ENCODE results near the gene ABCB9.
"Not testable (repeated sequence)": the region's sequence is repeated elsewhere in the genome, so short reads cannot be mapped to it uniquely, and the experiment has no call there.

ABCB9 gene

DNA sequence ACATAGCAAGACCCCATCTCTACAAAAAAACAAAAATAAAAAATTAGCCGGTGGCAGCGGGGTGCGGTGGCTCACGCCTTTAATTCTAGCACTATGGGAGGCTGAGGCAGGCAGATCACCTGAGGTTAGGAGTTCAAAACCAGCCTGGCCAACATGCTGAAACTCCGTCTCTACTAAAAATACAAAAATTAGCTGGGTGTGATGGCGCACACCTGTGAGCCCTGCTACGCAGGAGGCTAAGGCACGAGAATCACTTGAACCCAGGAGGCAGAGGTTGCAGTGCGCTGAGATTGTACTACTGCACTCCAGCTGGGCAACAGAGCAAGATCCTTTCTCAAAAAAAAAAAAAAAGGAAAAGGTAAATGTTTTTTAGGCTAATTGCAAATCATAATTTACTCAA is 73.5 kb downstream of the ABCB9 start:
- DNase-seq, result not testable (repeated sequence)

DNA sequence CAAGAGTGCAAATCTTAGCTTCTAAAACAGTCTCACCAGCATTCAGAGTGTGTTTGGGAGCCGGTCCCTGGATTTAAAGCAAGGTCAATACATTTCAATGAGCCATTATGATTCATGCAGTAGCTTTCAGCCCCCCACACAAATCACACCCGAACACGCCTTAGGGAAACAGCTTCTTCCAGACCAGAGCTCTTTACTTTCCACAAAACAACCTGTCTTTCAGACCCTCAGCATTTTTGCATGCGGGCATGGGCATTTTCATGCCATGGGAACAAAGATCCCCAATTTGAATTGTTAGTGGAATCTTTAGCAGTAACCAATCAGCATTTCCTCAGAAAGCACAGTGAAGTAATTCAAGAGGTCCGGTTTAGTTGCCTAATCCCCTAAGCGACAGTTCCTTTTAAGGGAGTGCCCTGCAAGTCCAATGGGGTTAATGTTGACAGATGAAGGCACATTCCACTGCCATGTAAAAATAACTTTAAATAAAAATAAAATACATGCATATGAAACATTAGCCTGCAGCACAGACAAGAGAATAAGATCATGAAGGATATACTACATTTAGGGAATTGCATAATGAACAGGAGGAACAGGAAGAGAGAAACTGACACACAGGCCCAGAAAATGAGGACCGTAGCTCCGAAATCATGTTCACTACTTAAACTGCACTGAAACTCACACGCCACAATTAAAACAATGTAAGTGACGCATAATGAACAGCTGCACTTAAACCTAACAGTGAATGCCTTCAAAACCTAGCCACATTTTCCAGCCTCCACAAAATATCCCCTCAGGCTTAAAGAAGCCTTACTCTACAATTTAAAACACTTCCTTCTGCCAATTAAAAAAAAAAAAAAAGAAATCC is 74.4 kb downstream of the ABCB9 start:
- DNase-seq, result no peak

DNA sequence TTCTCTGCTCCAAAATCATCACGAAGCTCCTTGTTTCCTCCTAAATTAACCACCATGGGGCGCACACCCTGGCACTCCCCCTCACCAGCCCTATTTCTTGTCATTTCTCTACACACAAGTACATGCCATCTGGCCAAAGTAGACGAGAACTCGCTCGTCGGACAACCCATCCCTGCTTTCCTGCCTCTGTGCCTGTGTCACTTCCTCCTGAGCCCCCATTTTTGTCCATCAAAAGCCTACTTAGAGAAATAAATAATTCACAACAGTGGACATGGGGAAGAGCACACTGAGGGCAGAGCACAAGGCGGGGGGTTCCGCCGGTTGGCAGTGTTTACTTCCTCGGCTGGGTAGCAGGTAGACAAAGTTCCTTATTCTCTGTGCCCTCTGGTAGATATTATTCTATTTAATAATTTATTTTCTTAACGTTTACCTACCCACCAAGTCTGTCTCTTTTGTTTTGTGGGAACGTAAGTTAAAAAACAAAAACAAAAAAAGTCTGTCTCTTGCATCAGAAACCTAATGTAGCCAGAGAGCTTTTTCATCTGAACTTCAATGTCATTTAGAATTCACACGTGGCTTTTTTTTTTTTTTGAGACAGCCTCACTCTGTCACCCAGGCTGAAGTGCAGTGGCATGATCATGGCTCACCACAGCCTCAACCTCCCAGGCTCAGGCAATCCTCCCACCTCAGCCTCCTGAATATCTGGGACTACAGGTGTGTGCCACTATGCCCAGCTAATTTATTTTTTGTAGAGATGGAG is 76.3 kb downstream of the ABCB9 start:
- no peak for DNase-seq

DNA sequence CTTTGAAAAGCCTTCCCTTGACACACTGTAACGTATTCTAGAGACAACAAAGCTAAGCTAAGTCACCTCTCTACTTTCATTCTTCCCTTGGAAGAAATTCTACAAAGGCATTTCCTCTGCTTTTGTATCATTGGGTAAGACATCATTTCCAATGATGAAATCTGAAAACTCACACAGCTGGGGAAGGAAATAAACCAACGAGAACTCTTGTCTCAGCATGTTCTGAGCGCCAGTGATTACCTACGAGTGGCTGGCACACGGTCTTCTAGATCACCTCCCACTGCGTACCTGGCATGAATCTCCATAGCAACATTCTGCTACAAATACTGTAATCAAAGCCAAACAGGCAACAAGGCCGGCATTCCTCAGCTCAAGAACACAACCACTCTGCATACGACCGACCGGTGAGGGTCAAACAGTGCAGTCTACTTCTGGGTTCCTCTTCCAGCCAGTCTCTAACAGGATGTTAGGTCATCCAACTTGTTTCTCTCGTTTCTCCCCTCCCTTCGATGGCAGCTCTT is 78.0 kb downstream of the ABCB9 start:
- no peak for DNase-seq

DNA sequence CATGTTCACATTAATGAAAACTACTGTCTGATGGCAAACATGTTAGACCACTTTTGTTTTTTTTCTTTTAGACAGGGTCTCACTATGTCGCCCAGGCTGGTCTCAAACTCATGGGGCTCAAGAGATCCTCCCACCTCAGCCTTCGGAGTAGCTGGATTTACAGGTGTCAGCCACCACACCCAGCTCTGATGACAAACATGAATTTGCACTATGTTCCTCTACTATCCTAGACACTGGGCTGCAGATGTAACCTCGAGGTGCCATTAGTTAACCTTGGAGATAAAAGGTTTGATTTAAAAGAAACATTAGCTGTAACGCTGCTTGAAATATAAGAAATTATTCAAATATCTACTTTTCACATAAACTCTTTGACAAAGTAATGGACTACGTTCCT is 78.4 kb downstream of the ABCB9 start:
- DNase-seq, result no peak

DNA sequence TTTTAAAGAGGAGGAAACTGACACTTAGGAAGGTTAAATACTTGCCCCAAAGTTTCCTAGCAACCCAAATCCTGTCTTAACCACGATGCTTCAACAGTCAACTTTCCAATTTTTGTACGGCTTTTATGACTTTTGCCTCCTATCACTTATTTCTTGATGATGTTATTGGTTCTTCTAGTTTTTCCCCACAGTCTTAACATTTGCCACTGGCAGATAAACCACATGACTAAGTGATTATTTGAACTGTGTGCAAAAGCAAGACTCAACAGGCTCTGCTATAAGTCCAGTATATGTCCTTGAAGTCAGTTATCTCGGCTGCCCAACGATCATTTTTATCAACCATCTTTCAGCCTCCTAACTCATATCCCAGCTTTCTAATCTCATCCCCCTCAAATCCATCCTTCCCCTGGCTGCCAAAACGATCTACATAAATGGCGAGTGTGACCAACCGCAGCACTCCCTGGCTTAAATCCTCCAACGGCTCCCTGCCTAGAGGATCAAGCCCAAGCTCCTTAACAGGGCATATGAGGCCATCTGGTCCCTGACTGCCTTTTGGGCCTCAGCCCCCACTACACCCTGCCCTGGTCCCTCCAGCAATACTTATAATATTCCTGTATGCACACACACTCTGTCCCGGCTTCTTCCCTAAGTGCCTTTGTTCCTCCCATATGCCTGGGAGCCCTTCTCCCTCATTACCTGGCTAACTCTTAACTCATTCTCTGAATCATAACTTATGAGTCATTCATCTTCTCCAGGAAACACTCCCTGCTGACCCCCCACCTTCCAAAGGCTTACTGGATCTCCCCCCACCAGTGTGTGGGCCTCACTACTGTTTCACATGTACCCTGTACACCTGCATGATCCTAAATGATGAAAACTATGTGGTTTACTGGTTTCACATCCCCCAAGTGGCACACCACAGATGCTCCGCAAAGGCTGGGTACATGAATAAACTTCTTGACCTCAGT is 79.1 kb downstream of the ABCB9 start:
- no peak for DNase-seq

DNA sequence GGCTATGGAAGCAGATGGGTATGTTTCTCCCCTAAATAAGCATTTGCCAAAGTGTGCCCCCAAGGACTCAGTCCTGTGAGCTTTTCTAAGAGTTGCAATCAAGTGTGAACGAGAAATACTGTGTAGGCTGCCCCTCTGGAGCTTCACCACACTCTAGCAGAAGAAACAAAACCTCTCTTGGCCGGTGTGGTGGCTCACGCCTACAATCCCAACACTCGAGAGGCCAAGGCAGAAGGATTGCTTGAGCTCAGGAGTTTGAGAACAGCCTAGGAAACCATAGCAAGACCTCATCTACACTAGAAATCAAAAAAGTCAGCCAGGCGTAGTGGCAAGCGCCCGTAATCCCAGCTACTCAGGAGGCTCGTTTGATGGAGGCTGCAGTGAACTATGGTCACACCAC is 80.1 kb downstream of the ABCB9 start:
- DNase-seq, result no peak

DNA sequence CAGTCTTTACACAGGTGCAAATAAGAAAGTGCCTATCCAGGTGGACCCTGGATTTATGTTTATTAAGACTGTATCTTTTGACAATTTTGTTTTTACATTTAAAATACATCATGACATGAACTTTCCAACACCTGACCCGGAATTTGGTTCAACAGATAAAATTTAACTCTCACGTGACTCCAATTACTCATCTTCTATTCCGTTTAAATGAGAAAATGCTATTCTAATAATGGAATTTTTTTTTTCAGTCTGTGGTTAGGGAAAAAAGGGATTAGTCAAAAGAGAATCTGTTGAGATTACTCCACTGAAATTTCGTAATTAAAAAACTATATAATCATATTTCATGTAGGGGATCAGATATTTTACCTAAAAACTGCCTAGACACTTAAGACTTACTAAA is 81.4 kb downstream of the ABCB9 start:
- DNase-seq, result no peak

DNA sequence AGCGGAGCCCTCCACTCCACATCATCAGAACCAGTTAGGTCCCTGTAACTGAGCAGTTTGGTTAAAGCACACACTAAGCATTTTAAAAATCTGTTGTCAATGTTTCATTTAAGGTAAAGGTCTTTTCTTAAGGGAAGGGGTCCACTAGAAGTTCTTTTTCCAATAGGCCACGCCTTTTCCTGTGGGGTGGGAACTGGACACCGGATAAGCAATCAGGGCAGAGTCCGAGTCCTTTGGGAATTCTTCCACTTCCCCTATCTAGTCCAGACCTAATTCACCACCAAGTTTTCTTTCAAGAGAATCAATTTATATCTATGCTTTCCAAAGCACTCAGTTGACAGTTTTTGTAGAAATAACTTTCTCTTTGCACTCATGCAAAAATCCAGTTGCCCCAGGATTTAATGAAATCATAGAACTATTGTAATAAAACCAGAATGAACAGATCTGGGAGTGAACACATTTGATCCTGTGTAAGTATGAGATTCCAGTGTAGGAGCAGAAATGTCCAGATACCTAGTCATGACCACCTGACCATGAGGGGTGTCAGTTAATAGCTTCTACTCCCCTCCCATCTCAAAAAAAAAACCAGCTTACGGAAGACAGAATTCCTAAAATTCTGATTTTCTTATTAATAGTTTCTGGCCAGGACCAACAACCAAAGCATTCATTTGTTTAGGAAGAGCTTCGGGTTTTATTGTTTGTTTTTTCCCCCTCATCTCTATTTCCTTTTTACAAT is 82.0 kb downstream of the ABCB9 start:
- DNase-seq, result no peak

DNA sequence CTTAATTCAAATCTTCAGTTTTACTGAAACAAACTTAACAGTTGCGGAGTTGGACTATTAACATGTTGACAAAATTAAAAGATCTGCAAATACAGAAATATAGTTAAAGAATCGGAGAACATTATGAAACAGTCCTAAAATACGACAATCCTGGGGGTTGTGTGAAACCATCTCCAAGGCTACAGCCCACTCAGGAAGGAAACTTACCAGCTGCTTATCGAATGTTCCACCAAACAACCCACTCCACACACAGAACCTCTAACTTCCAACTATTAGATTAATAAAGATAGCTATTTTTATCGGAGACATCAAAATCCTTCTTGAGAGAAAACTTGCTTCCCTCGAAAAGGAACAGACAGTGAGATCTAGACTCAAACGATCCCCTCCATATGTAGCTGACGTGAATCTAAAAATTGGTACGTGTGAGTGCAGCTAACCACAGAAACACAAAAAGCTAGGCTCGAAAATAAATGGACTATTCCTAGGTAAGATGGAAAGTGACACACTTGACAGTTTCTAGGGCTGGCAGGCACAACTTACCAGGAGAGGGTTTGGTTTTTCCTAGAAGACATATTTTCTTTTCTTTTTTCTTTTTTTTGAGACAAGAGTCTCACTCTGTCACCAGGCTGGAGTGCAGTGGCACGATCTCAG is 83.2 kb downstream of the ABCB9 start:
- no peak for DNase-seq

DNA sequence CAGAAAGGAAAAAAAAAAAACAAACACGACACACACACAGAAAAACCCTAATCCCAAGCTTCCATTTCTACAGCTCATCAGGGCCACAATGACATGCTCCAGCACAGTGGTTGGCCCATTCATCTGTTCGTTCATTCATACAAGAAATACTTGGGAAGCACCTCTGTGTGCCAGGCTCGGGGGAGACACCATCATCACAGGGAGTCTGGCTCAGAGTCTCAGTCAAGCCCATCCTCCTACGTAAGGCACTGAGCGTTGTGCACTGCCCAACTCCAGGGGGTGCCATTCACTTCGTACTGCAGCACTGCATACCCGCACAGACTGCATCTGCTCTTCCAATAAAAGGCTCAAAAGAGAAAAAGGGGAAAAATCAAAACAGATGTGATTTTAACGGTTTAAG is 85.6 kb downstream of the ABCB9 start:
- no peak for DNase-seq

DNA sequence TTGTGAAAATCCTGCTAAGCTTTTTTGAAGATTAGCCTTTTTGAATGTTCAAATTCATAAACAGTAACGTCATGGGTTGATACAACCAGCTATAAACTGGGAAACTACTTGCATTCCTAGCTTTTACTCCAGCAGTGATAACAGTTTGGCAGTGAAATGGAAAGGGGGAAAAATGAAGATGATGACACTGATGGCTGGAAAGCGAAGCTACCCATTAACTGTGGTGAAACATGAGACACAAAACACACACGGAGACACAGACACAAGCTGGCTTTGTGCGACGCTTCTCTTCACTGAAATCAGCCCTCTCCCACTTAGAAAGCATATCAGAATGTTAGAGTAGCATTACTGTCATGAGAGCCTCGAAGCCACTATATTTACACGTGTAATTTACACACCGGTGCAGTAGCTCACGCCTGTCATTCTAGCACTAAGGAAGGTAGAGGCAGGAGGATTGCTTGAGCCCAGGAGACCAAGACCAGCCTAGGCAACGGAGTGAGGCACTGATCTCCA is 86.1 kb downstream of the ABCB9 start:
- no peak for DNase-seq

Measured in NCI-H1092 (cell line).